IMR-90 (cell line): Measurements from ENCODE around the gene ABHD1.

Source experiments
- CHD1 ChIP-seq: IDR thresholded peaks from 2 replicates; pipeline ENCODE4 v1.6.1; 2012; ENCODE audit warnings: low read depth, low read length, improper control_type of control experiment
- CTCF ChIP-seq: conservative IDR thresholded peaks from 2 replicates; pipeline ENCODE4 v1.5.1; 2012; ENCODE audit warnings: mild to moderate bottlenecking, low read depth, low read length, improper control_type of control experiment
- POLR2A ChIP-seq: IDR thresholded peaks from 2 replicates; pipeline ENCODE4 v1.6.1; 2012; ENCODE audit warnings: mild to moderate bottlenecking, low read depth, low read length

- TF ChIP-seq CTCF (no peak), CHD1 (no peak), POLR2A (no peak)
Measured at GRCh38 chr2:27074738-27075565, 48.7 kb upstream of the ABHD1 start.
